Measurements from ENCODE around the gene FOXC2. TPM values are rescaled to one million over a fixed set of nuclear protein-coding genes. Genes with fewer than 3 reads are reported as not detected.
A peak's percentile ranks its signal among the peaks of the same experiment; 100 is the strongest.

FOXC2 gene
- total and polyA plus RNA-seq, 9 of the 15 experiments (the other 6 are each of a cell fraction or from before 2014, with no cell fraction given) = 0.01 to 0.11 (median 0.10) TPM; not detected in 5

DNA sequence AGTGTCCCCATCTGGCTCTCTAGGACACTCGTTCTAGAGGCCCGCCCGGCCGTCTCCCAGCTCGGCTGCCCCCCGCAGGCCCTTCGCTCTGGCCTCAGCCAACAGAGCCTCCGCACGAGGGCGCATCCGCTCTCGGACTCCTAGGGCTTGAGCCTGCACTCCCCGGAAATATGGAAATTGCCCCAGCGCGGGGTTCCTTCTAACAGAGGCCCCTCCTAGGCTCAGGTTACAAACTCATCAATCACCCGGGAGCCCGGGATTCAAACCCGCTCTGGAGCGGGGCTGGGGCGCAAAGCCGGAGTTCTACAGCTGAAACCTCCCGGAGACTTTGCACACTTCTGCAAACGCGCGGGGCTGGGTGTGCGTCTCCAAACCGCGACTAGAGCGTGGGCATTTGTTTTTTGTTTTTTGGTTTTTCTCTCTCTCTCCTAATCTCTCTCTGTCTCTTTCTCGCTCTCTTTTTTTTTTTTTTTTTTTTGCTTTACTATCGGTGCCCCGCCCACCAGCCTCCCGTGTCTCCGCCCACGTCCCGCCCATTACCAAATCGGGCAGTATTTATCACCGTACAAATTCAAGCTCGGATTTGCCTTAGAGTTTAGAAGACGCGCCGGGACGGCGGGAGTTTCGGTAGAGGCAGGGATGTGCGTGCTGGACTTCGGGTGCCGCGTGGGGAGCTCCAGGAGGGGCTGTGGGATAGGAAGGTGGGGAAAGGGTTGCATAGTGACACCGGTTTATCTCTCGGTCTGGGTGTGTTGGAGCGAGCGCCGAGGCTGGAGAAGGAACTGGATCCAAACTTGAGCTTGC, 9.3 kb downstream of the FOXC2 start (continued):
- TF ChIP-seq, protein P1, sequence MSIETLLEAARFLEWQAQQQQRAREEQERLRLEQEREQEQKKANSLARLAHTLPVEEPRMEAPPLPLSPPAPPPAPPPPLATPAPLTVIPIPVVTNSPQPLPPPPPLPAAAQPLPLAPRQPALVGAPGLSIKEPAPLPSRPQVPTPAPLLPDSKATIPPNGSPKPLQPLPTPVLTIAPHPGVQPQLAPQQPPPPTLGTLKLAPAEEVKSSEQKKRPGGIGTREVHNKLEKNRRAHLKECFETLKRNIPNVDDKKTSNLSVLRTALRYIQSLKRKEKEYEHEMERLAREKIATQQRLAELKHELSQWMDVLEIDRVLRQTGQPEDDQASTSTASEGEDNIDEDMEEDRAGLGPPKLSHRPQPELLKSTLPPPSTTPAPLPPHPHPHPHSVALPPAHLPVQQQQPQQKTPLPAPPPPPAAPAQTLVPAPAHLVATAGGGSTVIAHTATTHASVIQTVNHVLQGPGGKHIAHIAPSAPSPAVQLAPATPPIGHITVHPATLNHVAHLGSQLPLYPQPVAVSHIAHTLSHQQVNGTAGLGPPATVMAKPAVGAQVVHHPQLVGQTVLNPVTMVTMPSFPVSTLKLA (conservative IDR thresholded peaks at IDR 0.05) = peak; percentile 16 to 27; a peak in 1 of 4 replicates
- TF ChIP-seq KDM1A (IDR thresholded peaks at IDR 0.05) (0 out of 4 replicates have a peak, but pooled peaks of 1 of the 2 experiments have one; percentile 40), PML (IDR thresholded peaks at IDR 0.05; ENCODE audit: low read length) (no peak), ARNT (IDR thresholded peaks at IDR 0.05) (0 out of 4 replicates have a peak, but pooled peaks have one; percentile 36 to 49), HLTF (IDR thresholded peaks at IDR 0.05) (0 out of 2 replicates have a peak, but pooled peaks have one; percentile 37), GABPB1 (CRISPR knock-in tag; IDR thresholded peaks at IDR 0.05) (peak; percentile 36; the same call in 1 of the 2 replicates), SIX5 (IDR thresholded peaks at IDR 0.05; ENCODE audit: borderline replicate concordance in 1 of 2, insufficient read depth in 1 of 2, low read depth in 1 of 2, low read length in 2 of 2) (peak in 1 of 2 experiments; percentile 19; a peak in 1 of 4 replicates), ZNF23 (CRISPR knock-in tag; IDR thresholded peaks at IDR 0.05) (no peak), LEF1 (IDR thresholded peaks at IDR 0.05) (peak; percentile 33; the same call in 1 of the 2 replicates), EGR1 (conservative IDR thresholded peaks at IDR 0.05) (peak; percentile 70), MYC (IDR thresholded peaks at IDR 0.05; ENCODE audit: low read depth, low read length) (peak; percentile 30; the same call in 1 of the 2 replicates), MYC (CRISPR knock-in tag; IDR thresholded peaks at IDR 0.05; ENCODE audit: borderline replicate concordance, low read depth) (no peak)
- TF ChIP-seq, protein P2, sequence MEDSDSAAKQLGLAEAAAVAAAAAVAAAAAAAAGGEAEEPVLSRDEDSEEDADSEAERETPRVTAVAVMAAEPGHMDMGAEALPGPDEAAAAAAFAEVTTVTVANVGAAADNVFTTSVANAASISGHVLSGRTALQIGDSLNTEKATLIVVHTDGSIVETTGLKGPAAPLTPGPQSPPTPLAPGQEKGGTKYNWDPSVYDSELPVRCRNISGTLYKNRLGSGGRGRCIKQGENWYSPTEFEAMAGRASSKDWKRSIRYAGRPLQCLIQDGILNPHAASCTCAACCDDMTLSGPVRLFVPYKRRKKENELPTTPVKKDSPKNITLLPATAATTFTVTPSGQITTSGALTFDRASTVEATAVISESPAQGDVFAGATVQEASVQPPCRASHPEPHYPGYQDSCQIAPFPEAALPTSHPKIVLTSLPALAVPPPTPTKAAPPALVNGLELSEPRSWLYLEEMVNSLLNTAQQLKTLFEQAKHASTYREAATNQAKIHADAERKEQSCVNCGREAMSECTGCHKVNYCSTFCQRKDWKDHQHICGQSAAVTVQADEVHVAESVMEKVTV (CRISPR knock-in tag; IDR thresholded peaks at IDR 0.05) = peak; percentile 50; the same call in 1 of the 2 replicates
- TF ChIP-seq, protein P3, sequence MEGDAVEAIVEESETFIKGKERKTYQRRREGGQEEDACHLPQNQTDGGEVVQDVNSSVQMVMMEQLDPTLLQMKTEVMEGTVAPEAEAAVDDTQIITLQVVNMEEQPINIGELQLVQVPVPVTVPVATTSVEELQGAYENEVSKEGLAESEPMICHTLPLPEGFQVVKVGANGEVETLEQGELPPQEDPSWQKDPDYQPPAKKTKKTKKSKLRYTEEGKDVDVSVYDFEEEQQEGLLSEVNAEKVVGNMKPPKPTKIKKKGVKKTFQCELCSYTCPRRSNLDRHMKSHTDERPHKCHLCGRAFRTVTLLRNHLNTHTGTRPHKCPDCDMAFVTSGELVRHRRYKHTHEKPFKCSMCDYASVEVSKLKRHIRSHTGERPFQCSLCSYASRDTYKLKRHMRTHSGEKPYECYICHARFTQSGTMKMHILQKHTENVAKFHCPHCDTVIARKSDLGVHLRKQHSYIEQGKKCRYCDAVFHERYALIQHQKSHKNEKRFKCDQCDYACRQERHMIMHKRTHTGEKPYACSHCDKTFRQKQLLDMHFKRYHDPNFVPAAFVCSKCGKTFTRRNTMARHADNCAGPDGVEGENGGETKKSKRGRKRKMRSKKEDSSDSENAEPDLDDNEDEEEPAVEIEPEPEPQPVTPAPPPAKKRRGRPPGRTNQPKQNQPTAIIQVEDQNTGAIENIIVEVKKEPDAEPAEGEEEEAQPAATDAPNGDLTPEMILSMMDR (IDR thresholded peaks at IDR 0.05 in 2 of 3, conservative IDR thresholded peaks at IDR 0.05 in 1 of 3; ENCODE audit: insufficient read depth in 2 of 3, low read depth in 1 of 3, low read length in 3 of 3) = peak; percentile 78 to 97 (median 86)
- TF ChIP-seq, protein P4, sequence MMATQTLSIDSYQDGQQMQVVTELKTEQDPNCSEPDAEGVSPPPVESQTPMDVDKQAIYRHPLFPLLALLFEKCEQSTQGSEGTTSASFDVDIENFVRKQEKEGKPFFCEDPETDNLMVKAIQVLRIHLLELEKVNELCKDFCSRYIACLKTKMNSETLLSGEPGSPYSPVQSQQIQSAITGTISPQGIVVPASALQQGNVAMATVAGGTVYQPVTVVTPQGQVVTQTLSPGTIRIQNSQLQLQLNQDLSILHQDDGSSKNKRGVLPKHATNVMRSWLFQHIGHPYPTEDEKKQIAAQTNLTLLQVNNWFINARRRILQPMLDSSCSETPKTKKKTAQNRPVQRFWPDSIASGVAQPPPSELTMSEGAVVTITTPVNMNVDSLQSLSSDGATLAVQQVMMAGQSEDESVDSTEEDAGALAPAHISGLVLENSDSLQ (IDR thresholded peaks at IDR 0.05) = peak; percentile 95
- TF ChIP-seq, protein P5, sequence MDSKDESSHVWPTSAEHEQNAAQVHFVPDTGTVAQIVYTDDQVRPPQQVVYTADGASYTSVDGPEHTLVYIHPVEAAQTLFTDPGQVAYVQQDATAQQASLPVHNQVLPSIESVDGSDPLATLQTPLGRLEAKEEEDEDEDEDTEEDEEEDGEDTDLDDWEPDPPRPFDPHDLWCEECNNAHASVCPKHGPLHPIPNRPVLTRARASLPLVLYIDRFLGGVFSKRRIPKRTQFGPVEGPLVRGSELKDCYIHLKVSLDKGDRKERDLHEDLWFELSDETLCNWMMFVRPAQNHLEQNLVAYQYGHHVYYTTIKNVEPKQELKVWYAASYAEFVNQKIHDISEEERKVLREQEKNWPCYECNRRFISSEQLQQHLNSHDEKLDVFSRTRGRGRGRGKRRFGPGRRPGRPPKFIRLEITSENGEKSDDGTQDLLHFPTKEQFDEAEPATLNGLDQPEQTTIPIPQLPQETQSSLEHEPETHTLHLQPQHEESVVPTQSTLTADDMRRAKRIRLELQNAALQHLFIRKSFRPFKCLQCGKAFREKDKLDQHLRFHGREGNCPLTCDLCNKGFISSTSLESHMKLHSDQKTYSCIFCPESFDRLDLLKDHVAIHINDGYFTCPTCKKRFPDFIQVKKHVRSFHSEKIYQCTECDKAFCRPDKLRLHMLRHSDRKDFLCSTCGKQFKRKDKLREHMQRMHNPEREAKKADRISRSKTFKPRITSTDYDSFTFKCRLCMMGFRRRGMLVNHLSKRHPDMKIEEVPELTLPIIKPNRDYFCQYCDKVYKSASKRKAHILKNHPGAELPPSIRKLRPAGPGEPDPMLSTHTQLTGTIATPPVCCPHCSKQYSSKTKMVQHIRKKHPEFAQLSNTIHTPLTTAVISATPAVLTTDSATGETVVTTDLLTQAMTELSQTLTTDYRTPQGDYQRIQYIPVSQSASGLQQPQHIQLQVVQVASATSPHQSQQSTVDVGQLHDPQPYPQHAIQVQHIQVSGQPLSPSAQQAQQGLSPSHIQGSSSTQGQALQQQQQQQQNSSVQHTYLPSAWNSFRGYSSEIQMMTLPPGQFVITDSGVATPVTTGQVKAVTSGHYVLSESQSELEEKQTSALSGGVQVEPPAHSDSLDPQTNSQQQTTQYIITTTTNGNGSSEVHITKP (IDR thresholded peaks at IDR 0.05; ENCODE audit: partially characterized antibody) = peak; percentile 7
